ENCODE results near the gene PITHD1.

DNA sequence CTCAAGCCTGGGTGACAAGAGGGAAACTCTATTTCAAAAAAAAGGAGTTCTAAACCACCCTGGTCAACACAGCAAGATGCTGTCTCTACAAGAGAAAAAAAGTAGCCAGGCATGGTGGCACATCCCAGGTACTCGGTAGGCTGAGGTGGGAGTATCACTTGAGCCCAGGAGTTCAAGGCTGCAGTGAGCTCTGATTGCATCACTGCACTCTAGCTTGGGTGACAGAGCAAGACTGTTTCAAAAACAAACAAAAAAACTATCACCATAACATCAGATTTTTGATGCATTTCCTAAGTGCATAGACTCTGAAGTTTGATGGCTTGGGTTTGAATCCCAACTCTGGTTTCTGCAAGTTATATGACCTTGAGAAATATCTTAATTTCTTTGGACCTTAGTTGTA, 25.3 kb upstream of the PITHD1 start:
- TF ChIP-seq, protein P1, sequence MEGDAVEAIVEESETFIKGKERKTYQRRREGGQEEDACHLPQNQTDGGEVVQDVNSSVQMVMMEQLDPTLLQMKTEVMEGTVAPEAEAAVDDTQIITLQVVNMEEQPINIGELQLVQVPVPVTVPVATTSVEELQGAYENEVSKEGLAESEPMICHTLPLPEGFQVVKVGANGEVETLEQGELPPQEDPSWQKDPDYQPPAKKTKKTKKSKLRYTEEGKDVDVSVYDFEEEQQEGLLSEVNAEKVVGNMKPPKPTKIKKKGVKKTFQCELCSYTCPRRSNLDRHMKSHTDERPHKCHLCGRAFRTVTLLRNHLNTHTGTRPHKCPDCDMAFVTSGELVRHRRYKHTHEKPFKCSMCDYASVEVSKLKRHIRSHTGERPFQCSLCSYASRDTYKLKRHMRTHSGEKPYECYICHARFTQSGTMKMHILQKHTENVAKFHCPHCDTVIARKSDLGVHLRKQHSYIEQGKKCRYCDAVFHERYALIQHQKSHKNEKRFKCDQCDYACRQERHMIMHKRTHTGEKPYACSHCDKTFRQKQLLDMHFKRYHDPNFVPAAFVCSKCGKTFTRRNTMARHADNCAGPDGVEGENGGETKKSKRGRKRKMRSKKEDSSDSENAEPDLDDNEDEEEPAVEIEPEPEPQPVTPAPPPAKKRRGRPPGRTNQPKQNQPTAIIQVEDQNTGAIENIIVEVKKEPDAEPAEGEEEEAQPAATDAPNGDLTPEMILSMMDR (IDR thresholded peaks at IDR 0.05; ENCODE audit: extremely low read depth in 1 of 2, insufficient read depth in 1 of 2, low read depth in 1 of 2, low read length in 2 of 2), result no peak
- TF ChIP-seq POLR2A (IDR thresholded peaks at IDR 0.05; ENCODE audit: low read depth, low read length) (no peak), POLR2AphosphoS5 (IDR thresholded peaks at IDR 0.05; ENCODE audit: insufficient read depth, low read depth, low read length) (no peak), GATA2 (IDR thresholded peaks at IDR 0.05; ENCODE audit: insufficient read depth, insufficient read length, low read depth, low read length) (no peak), EZH2 (IDR thresholded peaks at IDR 0.05; ENCODE audit: borderline replicate concordance, low read depth, low read length, severe bottlenecking) (no peak), JUN (IDR thresholded peaks at IDR 0.05; ENCODE audit: borderline replicate concordance, insufficient read depth, insufficient read length, low read depth) (no peak), FOS (IDR thresholded peaks at IDR 0.05; ENCODE audit: borderline replicate concordance, insufficient read depth, low read length) (no peak)
- TF ChIP-seq, protein P2, sequence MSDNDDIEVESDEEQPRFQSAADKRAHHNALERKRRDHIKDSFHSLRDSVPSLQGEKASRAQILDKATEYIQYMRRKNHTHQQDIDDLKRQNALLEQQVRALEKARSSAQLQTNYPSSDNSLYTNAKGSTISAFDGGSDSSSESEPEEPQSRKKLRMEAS (IDR thresholded peaks at IDR 0.05; ENCODE audit: insufficient read depth, insufficient read length), result no peak
